ENCODE results near the gene SDHAF2. TPM values are rescaled to one million over a fixed set of nuclear protein-coding genes. Genes with fewer than 3 reads are reported as not detected.

Gene SDHAF2
- total RNA-seq, 1 experiment from 2014 or later, result 43.2 TPM

GRCh38 chr11:61447601-61448551, 18.0 kb downstream of the SDHAF2 start:
- DNase-seq (ENCODE audit: low read depth, low spot score) (no peak), ATAC-seq (no peak)
- TF ChIP-seq CTCF (IDR thresholded peaks at IDR 0.05) (no peak), SIN3A (IDR thresholded peaks at IDR 0.05; ENCODE audit: borderline replicate concordance, insufficient read depth, low read depth, low read length) (no peak), POLR2AphosphoS5 (IDR thresholded peaks at IDR 0.05; ENCODE audit: low read depth, low read length) (no peak), TCF7L2 (IDR thresholded peaks at IDR 0.05; ENCODE audit: low read depth, low read length) (no peak), REST (IDR thresholded peaks at IDR 0.05; ENCODE audit: insufficient read depth in 1 of 2, low read depth in 2 of 2, low read length in 1 of 2) (no peak)
- intact Hi-C loops (cut with micrococcal nuclease; ENCODE audit: unreplicated experiment) (loop anchor here (10.0 kb wide), 1 partner anchor 67 kb away; no protein-coding TSS in a partner anchor), in situ Hi-C loops (cut with HindIII; ENCODE audit: low pct_unique_long_range_greater_than_20kb, low sequenced_read_pairs) (no loop called here)
- TSS peak; percentile 10 for BruUV-seq (replicated peaks)
- Histone ChIP-seq H3K27ac (ENCODE audit: low read length) (no peak overlapping the region), H3K9me3 (ENCODE audit: control insufficient read depth, insufficient read depth, low read depth, low read length) (no peaks in the 10 kb centered on the region), H3K36me3 (ENCODE audit: control insufficient read depth, insufficient read depth, low read length) (peaks cover 21% of the 10 kb centered on the region; the same call in 1 of the 2 replicates), H3K4me3 (ENCODE audit: low read depth in 2 of 2, low read length in 2 of 2) (no peak overlapping the region), H3K4me1 (ENCODE audit: control insufficient read depth, insufficient read depth, low read length) (peaks cover 3% of the 10 kb centered on the region; the same call in 1 of the 2 replicates), H3K27me3 (ENCODE audit: control insufficient read depth, insufficient read depth, low read length) (no peaks in the 10 kb centered on the region)
- POLR2A ChIA-PET, result no interaction called here
- CTCF ChIA-PET, result no interaction called here

- in situ Hi-C loops (cut with HindIII; ENCODE audit: low pct_unique_long_range_greater_than_20kb, low sequenced_read_pairs), result no loop called here
- intact Hi-C loops (cut with micrococcal nuclease; ENCODE audit: unreplicated experiment), result loop anchor here (10.0 kb wide), 1 partner anchor 66 kb away; no protein-coding TSS in a partner anchor
- Histone ChIP-seq H3K36me3 (ENCODE audit: control insufficient read depth, insufficient read depth, low read length) (peaks cover 21% of the 10 kb centered on the region; the same call in 1 of the 2 replicates), H3K4me1 (ENCODE audit: control insufficient read depth, insufficient read depth, low read length) (peaks cover 3% of the 10 kb centered on the region; the same call in 1 of the 2 replicates), H3K9me3 (ENCODE audit: control insufficient read depth, insufficient read depth, low read depth, low read length) (no peaks in the 10 kb centered on the region), H3K4me3 (ENCODE audit: low read depth in 2 of 2, low read length in 2 of 2) (no peak overlapping the region), H3K27ac (ENCODE audit: low read length) (no peak overlapping the region), H3K27me3 (ENCODE audit: control insufficient read depth, insufficient read depth, low read length) (no peaks in the 10 kb centered on the region)
- BruUV-seq (replicated peaks), result no TSS peak
- no peak for DNase-seq (ENCODE audit: low read depth, low spot score)
- ChIA-PET CTCF (interaction anchor here (1.0 kb wide), 1 partner anchor 14 kb away, joined by 8 read pairs; no protein-coding TSS in a partner anchor), POLR2A (no interaction called here)
- ATAC-seq, result no peak
- TF ChIP-seq POLR2AphosphoS5 (IDR thresholded peaks at IDR 0.05; ENCODE audit: low read depth, low read length) (no peak), SIN3A (IDR thresholded peaks at IDR 0.05; ENCODE audit: borderline replicate concordance, insufficient read depth, low read depth, low read length) (no peak), TCF7L2 (IDR thresholded peaks at IDR 0.05; ENCODE audit: low read depth, low read length) (no peak), CTCF (IDR thresholded peaks at IDR 0.05) (no peak), REST (IDR thresholded peaks at IDR 0.05; ENCODE audit: insufficient read depth in 1 of 2, low read depth in 2 of 2, low read length in 1 of 2) (no peak)
Observed at GRCh38 chr11:61448552-61448927, 18.6 kb downstream of the SDHAF2 start.

All from Panc1 (cell line).